ENCODE measurements around the gene CTNNA2.

The CTNNA2 gene

DNA sequence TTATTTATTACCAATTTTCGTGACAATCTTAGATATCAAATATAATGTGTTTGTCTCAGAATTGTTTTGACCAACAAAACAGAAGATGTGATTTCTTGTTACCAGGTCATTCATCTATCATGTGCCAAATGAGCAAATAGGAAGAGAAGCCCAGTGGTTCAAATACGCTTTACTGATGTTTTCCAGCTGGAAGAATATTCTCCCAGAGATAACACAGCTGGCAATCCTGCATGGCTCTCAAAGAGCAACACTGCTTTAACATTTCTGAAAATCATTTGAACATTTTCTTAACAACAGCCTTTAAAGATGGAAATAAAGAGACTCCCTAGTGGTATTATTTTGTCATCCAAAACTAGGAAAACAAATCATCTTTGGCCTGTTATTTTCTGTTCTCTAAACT, 359.8 kb downstream of the CTNNA2 start:
- no peak for DNase-seq

DNA sequence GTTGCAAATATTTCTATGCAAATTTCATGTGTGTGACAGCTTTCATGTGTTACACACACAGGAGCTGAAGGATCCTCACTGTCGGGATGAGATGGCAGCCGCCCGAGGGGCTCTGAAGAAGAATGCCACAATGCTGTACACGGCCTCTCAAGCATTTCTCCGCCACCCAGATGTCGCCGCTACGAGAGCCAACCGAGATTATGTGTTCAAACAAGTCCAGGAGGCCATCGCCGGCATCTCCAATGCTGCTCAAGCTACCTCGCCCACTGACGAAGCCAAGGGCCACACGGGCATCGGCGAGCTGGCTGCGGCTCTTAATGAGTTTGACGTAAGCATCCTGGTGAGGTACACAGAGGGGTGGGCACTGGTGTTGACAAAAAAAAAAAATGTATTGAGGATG, 361.2 kb downstream of the CTNNA2 start:
- no peak for DNase-seq

DNA sequence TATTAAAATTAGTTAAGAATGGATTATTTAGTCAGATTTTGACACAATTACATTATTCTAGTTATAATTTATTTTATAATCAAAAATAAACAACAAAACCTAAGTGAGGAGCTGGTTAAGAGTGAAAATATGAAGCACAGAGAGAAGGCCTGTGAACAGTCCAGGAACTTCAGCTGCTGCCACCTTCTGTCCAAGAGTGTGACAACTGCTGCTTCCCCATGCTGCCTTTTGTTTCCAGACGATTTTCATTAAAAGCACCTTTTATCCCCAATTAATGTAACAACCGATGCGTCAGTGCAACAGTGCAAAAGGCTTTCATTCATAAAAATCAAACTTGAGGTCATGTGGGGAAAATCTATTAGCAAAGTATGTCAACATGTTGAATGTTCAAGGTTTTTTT, 363.6 kb downstream of the CTNNA2 start:
- DNase-seq, result peak; percentile 12

DNA sequence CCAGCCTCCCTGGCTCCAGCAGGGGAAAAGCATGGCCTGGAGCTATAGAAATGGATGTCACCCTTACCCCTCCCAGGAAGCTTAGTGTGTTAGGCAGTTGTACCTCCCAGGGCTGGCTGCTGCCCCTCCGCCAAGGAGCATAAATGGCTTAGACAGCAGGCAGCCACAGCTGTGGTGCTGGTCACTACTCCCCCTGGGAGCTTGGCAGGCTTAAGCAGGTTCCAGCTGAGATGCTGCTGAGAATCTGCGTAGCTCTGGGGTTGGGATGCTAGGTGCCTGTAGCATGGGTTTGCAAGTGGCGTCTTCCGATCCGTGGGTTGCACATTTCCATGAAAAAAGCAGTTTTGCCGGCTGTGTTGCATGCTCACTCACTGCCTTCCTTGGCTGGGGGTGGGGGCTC, 369.7 kb downstream of the CTNNA2 start:
- no peak for DNase-seq

DNA sequence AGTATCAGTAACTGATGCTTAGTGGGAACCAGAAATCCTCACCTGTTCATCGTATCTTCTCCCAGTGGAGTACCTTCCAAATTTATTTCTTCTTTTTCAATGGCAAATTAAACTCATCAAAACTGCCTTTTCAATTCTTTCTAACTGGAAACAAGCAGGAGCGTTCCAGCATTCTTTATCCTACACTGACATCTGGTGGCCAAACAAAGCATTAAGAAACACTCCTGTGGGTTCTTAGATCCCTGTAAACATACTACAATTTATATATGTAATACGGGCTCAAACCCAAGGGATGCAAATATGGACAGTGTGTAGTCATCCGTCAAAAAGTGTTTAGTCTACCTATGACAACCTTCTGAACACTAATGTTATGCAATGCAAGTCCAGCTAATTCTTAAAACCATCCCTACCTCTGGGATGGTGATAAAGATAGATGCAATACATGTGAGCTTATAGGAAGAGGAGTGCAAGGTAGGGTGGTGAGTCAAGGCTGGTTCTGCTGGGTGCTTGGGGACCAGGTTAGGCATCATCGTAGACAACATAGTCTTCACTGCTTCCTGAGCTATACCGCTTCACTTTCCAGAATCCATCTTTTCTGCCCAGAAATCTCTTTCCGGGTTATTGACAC, 375.0 kb downstream of the CTNNA2 start:
- peak; percentile 53 for DNase-seq

DNA sequence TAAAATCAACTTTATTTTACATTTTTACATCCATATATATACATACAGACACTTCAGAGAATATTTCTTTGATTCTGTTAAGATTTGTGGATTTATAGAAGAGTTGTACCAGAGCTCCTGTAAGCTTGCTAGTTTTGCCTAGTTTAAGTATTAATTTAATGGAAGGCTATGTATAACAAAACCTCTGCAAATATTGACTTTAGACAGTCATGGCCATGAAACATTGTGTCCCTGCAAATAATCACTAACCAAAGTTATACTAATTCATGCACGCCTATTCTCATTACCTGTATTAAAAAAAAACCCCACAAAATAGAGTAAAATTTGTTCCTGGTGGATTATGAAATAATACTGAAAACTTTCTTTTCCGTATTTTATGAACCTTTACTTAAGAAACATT, 379.3 kb downstream of the CTNNA2 start:
- DNase-seq, result no peak

DNA sequence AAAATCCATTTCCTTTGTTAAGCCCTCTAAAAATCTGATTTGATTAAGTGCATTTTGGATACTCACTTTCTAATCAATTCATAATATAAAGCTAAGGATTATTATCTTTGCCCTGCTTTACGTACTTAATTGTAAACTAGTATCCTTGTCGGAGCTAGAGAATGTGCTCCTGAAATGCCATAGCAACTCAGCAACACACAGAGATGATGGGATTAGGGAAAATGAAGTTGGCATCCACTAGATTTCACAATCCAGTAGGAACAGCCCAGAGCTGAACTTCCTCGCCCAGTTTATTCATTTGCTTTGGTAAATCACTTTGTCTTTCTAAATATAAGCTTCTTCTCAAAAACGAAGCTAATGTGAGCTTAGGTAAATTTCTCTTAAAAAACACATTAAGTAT, 386.3 kb downstream of the CTNNA2 start:
- no peak for DNase-seq

DNA sequence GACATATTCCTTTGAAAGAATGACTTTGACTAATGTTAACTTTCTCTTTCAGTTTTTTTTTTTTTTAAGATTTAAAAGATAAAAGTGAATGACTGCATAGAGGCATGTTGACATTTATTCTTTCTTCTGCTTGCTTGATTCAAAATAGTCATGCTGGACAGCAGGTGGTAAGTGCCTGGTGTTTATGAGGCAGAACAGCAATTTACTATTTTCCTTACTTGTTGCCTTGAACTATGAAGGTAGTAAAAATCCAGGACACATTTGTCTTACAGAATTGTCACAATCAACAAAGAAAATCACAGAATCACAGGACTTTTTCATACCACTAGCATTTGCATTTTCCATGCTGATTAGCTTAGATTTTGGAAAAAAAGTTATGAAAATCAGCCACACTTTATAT, 388.3 kb downstream of the CTNNA2 start:
- DNase-seq, result no peak

DNA sequence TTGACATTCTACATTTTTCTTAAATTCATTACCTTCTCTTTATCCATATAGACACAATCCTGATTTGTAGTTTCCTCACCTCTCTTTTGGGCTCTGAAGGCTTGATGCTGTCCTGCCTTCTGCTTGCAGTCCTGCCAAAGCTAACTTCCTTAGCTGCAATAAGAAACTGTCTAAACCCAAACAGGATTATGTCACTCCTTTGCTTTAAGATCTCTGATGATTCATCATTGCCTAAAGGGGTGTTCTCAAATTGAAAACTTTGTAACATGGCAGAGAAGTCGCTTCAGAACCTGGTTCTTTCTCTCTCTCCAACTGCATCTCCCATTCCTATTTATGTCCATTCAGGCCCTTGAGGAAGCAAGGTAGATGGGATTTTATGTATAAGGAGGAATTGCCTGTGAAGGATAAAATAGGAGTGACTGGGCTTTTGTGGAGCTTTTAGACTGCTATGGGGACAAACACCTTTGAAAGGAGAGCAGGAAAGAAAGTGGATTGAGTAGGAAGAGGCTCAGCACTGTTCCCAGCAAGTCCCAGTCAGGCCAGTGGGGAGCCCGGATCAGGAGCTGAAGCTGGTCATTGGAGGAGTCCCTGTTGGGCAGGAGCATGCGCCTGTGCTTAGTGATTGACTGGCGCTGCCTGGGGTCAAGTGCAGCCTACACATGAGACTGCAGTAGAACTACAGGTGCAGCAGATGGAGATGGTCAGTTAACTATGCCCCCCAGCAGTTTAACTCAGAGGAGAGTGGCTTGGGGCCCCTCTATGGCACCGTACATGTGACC, 390.6 kb downstream of the CTNNA2 start:
- DNase-seq, result no peak

DNA sequence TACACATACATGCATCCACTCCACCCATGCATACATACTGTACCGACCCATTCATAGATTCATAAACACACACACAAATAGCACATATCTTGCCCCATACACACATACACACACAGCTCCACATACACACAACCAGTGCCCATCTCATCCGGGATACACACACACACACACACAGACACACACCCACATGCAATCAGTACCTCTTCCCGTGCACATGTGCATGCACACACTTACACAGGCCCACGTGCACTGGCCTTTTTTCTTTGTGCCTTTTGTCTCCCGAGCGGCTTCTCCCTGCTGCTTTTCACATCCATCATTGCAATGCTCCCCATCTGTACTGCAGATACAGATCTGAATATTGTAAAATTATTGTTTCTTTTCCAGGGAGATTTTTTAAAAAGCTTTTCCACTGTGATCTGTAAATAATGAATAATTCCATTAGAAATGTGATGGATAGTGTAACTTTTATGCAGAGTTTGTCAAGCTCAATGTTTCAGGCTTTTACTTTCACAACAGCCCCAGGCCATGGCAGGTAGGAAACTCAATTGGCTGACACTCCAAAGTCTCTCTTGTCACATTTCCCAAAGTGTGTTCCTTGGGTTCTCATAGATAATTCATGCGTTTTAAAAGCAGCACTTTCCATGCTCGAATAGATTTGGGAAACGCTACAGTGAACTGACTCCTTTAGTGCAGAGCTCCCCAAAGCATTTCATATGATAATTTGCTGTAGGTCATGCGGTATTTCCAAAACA, 393.5 kb downstream of the CTNNA2 start:
- no peak for DNase-seq

DNA sequence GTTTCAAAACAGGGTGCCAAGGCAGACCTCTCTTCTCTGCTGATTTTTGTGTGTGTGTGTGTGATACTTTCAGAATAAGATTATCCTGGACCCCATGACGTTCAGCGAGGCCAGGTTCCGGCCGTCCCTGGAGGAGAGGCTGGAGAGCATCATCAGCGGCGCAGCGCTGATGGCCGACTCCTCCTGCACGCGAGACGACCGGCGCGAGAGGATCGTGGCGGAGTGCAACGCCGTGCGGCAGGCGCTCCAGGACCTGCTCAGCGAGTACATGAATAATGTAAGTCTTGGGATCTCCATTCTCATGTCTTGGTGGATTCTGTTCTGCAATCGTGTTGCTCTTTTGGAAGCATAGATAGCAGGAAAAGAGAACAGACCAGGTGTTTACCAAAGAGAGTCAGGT, 396.7 kb downstream of the CTNNA2 start:
- DNase-seq, result no peak

DNA sequence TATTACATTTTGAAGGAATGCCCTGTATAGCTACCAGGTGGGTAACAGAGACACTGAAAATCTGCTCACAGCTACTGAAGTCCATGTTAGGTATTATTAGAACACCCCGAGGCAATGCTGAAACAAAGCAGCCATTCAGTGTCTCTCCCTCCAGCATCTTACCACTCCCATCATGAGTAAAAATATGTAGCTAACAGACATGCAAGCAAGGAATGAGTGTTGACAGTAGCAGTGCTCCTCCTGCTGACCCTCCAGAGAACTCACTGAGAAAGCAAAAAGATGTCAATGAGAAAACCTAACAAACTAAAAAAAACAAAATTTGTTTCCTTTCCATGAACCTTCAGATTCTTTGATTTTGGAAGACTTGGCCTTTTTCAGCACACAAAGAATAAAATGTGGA, 397.8 kb downstream of the CTNNA2 start:
- no peak for DNase-seq

DNA sequence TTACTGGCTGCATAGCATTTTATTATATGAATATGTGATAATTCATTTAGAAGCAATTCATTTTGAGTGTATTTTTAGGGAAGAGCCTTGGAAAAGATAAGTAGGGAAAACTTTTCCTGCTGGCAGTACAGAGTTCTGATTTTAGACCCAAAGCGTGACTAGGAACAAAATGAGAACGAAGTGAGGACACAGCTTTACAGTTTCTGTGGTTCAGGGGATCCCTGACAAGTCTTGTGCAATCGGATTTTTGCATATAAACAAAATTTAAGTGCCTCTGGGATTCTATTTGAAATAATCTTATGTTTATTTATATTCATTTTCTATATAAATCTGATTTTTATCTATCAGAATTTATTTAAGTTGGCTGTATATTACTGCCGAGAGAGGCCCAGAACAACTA, 402.6 kb downstream of the CTNNA2 start:
- no peak for DNase-seq

DNA sequence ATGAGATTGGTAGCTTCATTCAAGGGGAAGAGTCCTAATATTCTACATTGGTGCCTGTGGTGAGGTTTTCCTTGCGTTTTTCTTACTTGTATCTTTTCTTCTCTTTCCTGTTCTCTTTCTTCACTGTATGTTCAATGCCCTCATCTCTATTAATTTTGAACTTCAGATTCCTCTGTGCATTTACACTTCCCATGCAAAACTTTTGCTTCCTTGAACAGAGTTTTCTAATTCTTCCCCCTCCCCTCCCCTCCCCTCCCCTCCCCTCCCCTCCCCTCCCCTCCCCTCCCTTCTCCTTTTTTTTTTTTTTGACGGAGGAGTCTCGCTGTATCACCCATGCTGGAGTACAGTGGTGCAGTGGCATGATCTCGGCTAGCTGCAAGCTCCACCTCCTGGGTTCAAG, 403.4 kb downstream of the CTNNA2 start:
- DNase-seq, result no peak

DNA sequence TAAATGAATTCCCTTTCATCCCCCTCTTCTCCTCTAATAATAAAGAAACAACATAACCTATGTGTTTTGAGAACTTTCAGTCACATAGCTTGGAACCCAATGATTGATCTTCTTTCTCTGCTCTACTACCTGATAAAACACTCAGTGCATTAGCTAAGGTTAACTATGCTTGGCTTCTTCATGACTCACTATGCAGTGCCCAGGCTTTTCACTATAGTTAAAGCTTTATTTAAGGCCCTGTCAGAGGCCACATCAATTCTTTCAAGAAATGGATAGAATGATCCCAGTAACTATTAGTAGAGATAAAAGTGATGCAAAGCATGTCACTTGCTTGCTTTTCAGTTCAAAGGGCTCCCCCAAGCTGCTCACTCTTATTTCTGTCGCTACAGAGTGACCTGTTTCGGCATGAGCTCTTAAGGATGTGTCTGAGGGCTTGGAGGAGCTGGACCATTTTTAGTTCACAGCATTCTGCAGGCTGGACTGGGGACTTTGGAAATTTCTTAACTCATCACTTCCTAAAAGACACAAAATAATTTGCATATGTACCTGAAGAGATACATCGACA, 407.7 kb downstream of the CTNNA2 start:
- no peak for DNase-seq

DNA sequence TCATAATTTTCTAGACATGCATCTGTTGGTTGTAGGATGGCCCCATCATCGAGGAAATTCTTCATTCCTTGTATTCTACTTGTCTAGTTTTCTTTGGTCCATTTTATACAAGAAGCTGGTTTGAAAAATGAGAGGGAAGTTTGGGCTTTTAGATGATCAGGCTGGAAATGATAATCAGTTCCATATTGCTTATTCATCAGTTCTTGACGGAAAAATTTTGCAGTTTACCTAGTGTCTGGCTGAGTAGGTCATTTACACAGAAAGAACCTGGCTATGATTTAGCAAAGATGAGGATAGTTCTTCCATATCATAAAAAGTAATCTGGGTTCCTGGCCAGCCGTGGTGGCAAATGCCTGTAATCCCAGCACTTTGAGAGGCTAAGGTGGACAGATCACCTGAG, 416.8 kb downstream of the CTNNA2 start:
- DNase-seq, result no peak

DNA sequence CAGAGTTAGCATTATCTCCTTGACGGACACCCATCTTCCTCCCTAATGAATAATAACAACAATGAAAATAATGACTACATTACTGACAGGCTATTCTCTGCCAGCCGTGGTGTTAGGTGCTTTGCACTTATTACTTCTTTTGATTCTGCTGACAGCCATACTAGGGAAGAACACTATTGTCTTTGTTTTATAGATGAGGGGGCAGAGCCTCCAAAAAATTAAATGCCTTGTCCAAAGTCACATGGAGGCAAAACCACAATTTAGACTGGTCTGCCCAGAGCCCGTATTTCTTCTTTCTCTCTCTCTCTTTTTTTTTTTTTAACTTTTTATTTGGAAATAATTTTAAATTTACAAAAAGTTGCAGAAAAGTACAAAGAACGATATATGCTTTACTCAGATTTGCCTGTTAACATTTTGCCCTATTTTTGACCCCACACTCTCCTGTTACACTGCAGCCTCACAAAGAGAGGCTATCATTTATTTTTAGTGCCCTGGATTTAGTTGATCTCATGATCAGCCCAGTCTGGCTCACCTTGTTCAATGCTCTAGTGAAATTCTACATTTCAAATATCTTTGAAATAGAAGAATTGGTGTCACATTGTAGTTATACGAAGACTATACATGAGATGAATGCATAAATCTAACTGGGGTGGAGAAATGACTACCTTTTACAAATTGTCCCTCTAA, 422.3 kb downstream of the CTNNA2 start:
- DNase-seq, result no peak

DNA sequence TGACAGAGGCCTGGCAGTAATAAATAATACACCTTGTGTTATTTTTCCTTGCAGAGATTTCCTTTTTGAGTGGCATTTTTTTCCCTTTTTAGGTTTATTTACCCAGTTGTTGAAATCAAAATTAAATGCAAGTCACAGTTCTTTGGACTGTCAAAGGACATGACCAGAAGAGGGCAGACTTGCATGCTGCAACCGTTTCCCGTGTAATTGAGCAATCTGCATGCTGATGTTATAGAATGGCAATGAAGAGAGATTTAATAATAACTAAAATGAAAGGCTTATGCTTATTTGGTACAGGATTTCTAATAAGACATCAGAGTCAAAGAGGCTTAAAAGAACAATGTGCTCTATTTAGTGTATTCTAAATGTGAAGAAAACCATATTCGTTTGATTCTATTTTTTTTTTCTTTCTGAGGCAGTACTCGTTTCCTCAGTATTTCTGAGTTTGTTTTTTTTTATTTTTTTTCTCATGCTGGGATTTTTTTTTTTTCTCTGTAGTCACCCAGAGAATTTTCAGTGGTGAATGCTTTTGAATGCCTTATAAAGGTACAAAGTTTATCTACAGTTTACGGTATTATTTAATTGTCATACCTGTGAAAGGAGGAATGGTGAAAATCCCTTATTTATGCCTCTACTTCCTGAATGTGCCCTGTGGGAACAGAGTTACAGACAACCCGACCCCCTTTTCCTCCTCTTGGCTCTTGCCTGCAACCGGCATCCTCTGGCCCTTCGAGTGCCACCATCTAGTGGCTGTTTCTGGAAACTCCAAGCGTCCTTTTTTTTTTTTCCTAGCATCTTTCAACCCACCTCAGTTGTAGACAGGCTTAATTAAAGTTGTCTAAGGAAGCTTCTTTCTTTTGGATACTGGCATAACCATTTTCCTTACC, 423.2 kb downstream of the CTNNA2 start:
- peak; percentile 41 for DNase-seq

DNA sequence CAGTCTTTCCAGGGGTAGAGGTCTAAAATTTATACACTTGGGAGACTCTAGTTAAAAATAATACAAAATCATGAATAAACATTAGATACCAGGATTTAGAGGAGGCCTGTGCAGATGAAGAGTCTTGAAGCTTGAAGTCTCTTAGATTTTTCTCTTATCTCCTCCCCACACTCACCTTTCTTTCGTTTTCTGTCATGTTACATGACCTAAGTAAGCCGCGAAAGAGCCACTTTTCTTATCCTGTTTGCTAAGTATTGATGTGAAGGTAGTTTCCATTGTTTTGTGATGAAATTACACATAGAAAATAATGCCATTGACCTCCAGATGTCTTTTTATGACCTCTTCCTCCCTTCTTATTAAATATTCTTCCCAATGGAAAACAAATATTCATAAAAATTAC, 423.9 kb downstream of the CTNNA2 start:
- no peak for DNase-seq

DNA sequence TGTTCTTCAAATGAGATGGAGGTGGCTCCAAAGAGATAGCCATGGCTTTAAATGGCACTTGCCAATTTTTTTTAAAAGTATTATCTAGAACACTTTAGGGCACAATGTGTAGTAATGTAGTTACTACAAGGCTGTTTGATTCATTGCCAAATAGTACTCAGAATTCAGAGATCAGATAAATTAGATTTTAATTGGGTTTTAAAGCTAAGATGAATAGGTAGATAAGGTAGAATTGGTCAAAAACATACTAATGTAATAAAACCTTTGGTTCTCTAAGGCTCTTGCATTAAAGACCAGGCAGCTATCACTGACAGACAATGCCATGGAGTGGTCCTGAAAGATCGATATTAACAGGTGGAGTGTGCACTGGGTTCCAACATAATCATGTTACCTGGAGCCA, 425.8 kb downstream of the CTNNA2 start:
- DNase-seq, result no peak

DNA sequence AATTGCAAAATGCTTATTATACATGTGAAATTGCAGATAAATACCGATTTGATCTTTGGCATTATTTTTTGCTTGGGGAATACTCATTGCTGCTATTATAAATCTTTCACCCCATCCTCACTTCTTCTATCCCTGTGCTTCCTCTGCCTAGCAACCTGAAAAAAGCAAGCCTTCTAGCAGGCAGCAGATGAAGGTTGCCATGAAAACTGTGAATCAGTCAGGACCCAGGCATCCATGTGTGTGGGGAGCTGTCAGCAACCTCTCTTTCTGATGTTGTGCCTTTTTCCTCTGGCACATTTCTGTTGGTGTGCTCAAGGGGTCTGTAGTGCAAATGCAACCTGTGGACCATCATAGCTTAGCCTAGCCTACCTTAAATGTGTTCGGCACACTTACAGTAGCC, 427.5 kb downstream of the CTNNA2 start:
- no peak for DNase-seq

DNA sequence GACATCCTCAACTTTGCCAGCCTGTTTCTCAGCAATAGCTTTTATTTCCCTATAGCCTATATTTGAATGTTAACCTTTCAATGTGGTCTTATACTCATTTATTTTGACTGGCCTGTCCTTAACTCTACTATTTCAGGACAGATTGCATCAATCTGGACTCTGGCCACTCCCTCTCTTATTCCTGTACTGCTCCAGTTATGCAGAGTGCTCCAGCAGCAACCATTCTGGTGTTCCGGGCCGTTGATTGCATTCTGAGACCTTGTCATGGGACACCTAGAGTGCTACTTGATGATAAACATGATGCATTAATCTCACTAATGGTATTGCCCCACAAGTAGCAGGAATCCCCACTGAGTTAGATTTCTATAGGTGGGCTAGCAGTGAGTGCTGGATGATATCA, 428.3 kb downstream of the CTNNA2 start:
- DNase-seq, result no peak

Data from NCI-H1105 treated with DMSO at 0.1 percent for 48 hours (cell line).